Endothelial cell of umbilical vein (primary cell): ENCODE measurements around the gene GRIA4.

Experiments used
- CTCF ChIP-seq, 2 donors: IDR thresholded peaks; 1 replicate in 1 of 2; 2 replicates in 1 of 2; pipeline ENCODE4 v1.5.1; 2011; ENCODE audit warnings: low read length in 2 of 2, mild to moderate bottlenecking in 2 of 2, moderate library complexity in 2 of 2, control low read depth in 1 of 2, inconsistent platforms in 1 of 2, low read depth in 1 of 2; ENCODE audit not compliant: insufficient read depth in 1 of 2; ENCODE audit errors: extremely low read depth in 1 of 2
- POLR2AphosphoS5 ChIP-seq: IDR thresholded peaks from 2 replicates; pipeline ENCODE4 v1.6.1; 2012; ENCODE audit warnings: low read depth, mild to moderate bottlenecking, control low read depth, low read length, moderate library complexity; ENCODE audit not compliant: insufficient read depth

- no peak for TF ChIP-seq POLR2AphosphoS5
- TF ChIP-seq CTCF (IDR thresholded peaks at IDR 0.05; ENCODE audit: extremely low read depth in 1 of 2, insufficient read depth in 1 of 2, low read depth in 1 of 2, low read length in 2 of 2): no peak
These were observed 405.2 kb downstream of the GRIA4 start for GRCh38 chr11:106015066-106015465.
